ENCODE data around the gene SFTA2. TPM values are rescaled to one million over a fixed set of nuclear protein-coding genes. Genes with fewer than 3 reads are reported as not detected.

Gene SFTA2
- total RNA-seq, 2 donors from 2014 or later = not detected

GRCh38 chr6:30940361-30940986 lies 8.5 kb upstream of the SFTA2 start, which contains the start of gene MUCL3:
Gene MUCL3 (plus strand): TSS chr6:30940973. CDS start chr6:30941000, 27 bp downstream.
- H3K4me3 Mint-ChIP-seq = no peak within 1 kb of the TSS
- no peak for DNase-seq
- WGBS, 2 experiments (ENCODE audit: insufficient coverage in 1 of 2, insufficient read length in 1 of 2) = 85 to 88% methylated on average over 8 to 16 of the region's 16 CpGs

GRCh38 chr6:30939473-30939872 lies 7.5 kb upstream of the SFTA2 start:
- H3K9me3 Mint-ChIP-seq = no peaks in the 10 kb centered on the region
- H3K4me3 Mint-ChIP-seq = no peak overlapping the region
- H3K4me1 ChIP-seq (ENCODE audit: control insufficient read depth, insufficient read depth, low read length) = no peaks in the 10 kb centered on the region
- H3K27me3 ChIP-seq (ENCODE audit: control insufficient read depth, insufficient read depth, low read length, poor library complexity, severe bottlenecking) = no peaks in the 10 kb centered on the region
- no peak overlapping the region for H3K9ac ChIP-seq (ENCODE audit: extremely low read depth, low read length, poor library complexity, severe bottlenecking)
- no peak overlapping the region for H3K27ac Mint-ChIP-seq
- no peak overlapping the region for H3K27ac ChIP-seq (ENCODE audit: low read depth, low read length)
- WGBS, 2 experiments (ENCODE audit: insufficient coverage in 1 of 2, insufficient read length in 1 of 2) = 91 to 93% methylated on average over 3 of the region's 3 CpGs
- H3K36me3 Mint-ChIP-seq (ENCODE audit: low read depth) = no peaks in the 10 kb centered on the region
- H3K27me3 Mint-ChIP-seq (ENCODE audit: insufficient read depth) = peaks cover 8% of the 10 kb centered on the region
- DNase-seq = no peak
- no peak overlapping the region for H3K4me3 ChIP-seq (ENCODE audit: low read length)
- no peak for TF ChIP-seq CTCF (conservative IDR thresholded peaks at IDR 0.05)
- peaks cover 16% of the 10 kb centered on the region for H3K4me1 Mint-ChIP-seq
- H3K36me3 ChIP-seq (ENCODE audit: control insufficient read depth, insufficient read depth, low read length) = no peaks in the 10 kb centered on the region
- H3K9me3 ChIP-seq (ENCODE audit: control insufficient read depth, low read length) = no peaks in the 10 kb centered on the region

More at GRCh38 chr6:30940361-30940986, 8.5 kb upstream of the SFTA2 start, which contains the start of gene MUCL3:
- Histone ChIP-seq H3K27ac (ENCODE audit: low read depth, low read length) (no peak within 1 kb of the TSS), H3K4me1 (ENCODE audit: control insufficient read depth, insufficient read depth, low read length) (no peaks in the 10 kb centered on the region), H3K27me3 (ENCODE audit: control insufficient read depth, insufficient read depth, low read length, poor library complexity, severe bottlenecking) (no peaks in the 10 kb centered on the region), H3K9ac (ENCODE audit: extremely low read depth, low read length, poor library complexity, severe bottlenecking) (no peak within 1 kb of the TSS), H3K9me3 (ENCODE audit: control insufficient read depth, low read length) (no peaks in the 10 kb centered on the region), H3K4me3 (ENCODE audit: low read length) (no peak within 1 kb of the TSS), H3K36me3 (ENCODE audit: control insufficient read depth, insufficient read depth, low read length) (no peaks in the 10 kb centered on the region)
- Mint-ChIP-seq H3K36me3 (ENCODE audit: low read depth) (no peaks in the 10 kb centered on the region), H3K9me3 (no peaks in the 10 kb centered on the region), H3K4me1 (peaks cover 16% of the 10 kb centered on the region), H3K27ac (no peak within 1 kb of the TSS), H3K27me3 (ENCODE audit: insufficient read depth) (peaks cover 8% of the 10 kb centered on the region)
- no peak for TF ChIP-seq CTCF (conservative IDR thresholded peaks at IDR 0.05)

GRCh38 chr6:30938730-30939129 lies 6.8 kb upstream of the SFTA2 start:
- Histone ChIP-seq H3K9ac (ENCODE audit: extremely low read depth, low read length, poor library complexity, severe bottlenecking) (no peak overlapping the region), H3K9me3 (ENCODE audit: control insufficient read depth, low read length) (no peaks in the 10 kb centered on the region), H3K27ac (ENCODE audit: low read depth, low read length) (no peak overlapping the region), H3K4me3 (ENCODE audit: low read length) (no peak overlapping the region), H3K4me1 (ENCODE audit: control insufficient read depth, insufficient read depth, low read length) (no peaks in the 10 kb centered on the region), H3K36me3 (ENCODE audit: control insufficient read depth, insufficient read depth, low read length) (no peaks in the 10 kb centered on the region), H3K27me3 (ENCODE audit: control insufficient read depth, insufficient read depth, low read length, poor library complexity, severe bottlenecking) (no peaks in the 10 kb centered on the region)
- DNase-seq = no peak
- no peaks in the 10 kb centered on the region for H3K36me3 Mint-ChIP-seq (ENCODE audit: low read depth)
- 95 to 100% methylated on average over 1 to 4 of the region's 4 CpGs for WGBS, 2 experiments (ENCODE audit: insufficient coverage in 1 of 2, insufficient read length in 1 of 2)
- H3K9me3 Mint-ChIP-seq = no peaks in the 10 kb centered on the region
- peaks cover 16% of the 10 kb centered on the region for H3K4me1 Mint-ChIP-seq
- peaks cover 8% of the 10 kb centered on the region for H3K27me3 Mint-ChIP-seq (ENCODE audit: insufficient read depth)
- H3K27ac Mint-ChIP-seq = no peak overlapping the region
- no peak for TF ChIP-seq CTCF (conservative IDR thresholded peaks at IDR 0.05)
- no peak overlapping the region for H3K4me3 Mint-ChIP-seq

All from endodermal cell (in vitro differentiated cells).